NCI-H2196 (cell line): ENCODE measurements around the gene ANKRD60.
A peak's percentile ranks its signal among the peaks of the same experiment; 100 is the strongest.

Source experiments
- DNase-seq: peaks from one replicate; lab custom pipeline; 2025; ENCODE audit not compliant: unreplicated experiment; lab: John Stamatoyannopoulos, UW

The ANKRD60 gene, protein sequence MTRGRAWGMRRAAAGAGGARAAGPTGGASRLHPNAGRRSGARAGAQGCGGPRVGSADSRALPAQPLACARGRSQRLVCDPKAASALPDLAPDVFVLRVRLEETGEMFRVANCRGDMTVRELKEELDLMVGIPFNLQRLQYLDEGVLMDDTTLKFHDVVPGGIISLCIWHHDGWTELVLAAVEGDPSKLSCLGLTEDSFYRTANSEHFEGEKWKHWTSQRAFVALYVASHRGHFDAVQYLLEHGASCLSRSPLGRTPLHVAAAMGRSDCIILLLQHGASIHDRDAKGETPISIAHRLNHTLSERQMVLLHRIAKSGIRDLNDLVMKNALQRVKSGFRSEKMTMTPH

GRCh38 chr20:58228484-58229197 is at the start of gene ANKRD60:
Gene ANKRD60, minus strand, starts transcription at chr20:58228653. Its CDS starts 0 bp downstream, at chr20:58228653.
- DNase-seq, result no peak

- no peak for DNase-seq
These were observed 49.4 kb upstream of the ANKRD60 start for GRCh38 chr20:58277578-58278472.

DNA sequence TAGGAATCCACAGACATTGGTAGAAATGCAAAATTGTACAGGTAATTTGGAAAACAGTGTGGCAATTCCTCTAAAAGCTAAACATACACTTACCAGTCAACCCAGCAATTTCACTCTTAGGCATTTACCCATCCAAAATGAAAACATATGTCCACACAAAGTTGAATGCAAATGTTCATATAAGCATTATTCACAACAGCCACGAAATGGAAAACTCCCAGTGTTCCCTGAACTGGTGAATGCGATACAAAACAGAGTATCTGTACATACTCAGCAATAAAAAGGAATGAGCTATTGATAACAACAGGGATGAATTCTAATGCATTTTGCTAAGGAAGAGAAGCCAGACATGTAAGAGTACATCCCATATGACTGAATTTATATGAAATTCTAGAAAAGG is 48.7 kb upstream of the ANKRD60 start:
- no peak for DNase-seq

GRCh38 chr20:58274384-58274783 is 45.9 kb upstream of the ANKRD60 start:
- DNase-seq, result no peak

DNA sequence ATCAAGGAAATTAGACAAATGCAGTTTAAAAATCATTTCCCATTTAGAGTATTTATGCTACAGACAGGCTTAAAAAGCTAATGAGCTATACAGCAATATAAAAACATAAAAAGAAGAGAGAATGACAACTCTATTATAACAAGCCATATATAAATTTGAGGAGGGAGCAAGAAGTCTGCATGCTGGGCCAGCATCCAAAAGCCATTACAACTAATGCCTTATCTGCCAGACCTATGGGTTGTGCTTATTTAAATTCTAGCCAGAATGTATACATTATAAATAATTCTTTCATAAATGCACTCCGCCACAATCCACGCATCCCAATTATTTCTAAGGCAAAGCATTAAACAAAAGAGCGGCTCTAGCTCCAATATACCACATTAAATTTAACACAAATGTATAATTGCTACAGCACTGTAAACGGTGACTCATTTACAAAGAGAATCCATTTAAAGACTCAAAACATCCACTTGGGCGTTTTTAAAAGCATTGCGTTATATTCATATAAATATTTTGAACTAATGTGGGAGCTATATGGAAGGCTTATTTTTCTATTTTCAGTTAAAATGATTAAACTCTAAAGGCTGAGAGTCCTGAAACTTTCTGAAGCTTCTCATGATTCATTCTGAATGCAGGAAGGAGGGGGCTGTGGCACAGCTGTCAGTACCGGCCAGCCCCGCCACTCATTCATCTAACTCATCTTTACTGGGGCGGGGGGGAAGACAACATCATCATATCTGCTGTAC is 43.3 kb upstream of the ANKRD60 start:
- no peak for DNase-seq

GRCh38 chr20:58268936-58269619 is 40.6 kb upstream of the ANKRD60 start:
- no peak for DNase-seq

DNA sequence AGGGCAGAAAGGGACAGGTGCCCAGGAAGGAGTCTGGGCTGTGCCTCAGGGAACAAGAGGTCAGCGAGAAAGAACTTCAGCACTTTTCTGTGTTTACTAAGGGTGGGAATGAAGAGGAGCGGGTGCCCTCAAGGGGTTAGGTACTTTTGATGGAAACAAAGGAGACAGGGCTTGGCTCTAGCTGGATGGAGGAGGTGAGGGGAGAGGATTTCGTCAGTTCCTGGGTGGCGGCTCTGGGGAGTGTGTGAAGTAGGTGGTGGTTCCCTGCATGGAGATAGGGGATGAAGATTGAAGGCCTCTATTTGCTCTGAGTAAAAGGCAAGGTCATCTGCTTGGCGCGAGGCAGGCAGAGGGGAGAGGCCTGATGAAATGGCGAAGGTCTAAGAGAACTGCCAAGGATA is 40.0 kb upstream of the ANKRD60 start:
- DNase-seq, result no peak

DNA sequence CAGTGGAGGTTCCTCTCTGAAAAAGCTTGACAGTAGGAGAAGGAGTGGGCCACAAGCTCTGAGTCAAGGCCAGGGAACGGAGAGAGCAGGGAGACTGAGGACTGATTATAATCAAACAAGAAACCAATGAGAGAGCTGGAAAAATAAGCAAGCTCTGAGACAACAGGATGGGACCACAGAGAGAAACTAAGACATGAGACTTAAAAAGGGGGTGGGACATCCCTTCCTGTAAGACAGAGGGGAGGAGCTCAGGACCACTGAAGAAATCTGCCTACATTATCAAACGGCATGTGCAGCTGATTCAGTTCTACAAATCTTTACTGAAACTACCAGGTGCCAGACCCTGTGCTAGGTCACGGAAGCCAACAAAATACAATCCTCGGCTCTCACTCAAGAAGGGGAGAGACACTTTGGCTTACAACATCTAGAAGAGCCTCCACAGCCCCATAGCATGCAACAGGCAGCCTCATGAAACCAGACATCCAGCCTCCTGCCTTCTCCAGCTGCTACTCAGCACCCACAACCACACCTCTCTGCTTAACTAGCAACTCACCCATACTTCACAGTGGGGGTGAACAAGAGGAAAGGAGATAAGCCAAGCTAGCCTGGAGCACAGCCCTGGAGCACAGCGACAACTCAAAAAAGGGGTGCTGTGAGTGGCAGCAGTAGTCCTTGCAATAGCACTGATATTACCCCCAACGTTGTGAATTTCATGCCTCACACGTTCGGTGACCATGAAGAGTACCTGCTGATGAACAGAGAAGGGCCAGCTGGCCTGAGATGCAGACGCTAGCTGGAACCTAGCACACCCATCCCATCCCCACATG is 39.1 kb upstream of the ANKRD60 start:
- DNase-seq, result no peak

DNA sequence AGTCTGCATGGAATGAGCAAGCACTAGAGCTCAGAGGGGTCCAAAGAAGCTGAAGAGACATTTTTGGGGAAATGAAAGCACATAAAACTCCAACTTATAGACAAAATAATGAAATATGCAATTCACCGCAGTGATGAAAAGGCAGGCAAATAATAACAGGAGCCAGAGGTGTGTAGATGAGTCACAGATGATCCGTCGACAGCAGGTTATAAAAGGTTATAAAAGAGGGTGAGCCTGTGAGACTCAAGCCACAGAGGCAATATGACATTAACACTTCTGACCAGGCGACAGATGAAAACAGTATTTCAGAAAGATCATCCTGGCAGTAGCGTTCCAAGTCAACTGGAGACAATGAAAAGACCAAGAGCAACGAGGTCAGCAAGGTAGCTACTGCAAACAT is 35.8 kb upstream of the ANKRD60 start:
- DNase-seq, result no peak

GRCh38 chr20:58261660-58262059 is 33.2 kb upstream of the ANKRD60 start:
- DNase-seq, result no peak

GRCh38 chr20:58260006-58260405 is 31.6 kb upstream of the ANKRD60 start:
- no peak for DNase-seq

DNA sequence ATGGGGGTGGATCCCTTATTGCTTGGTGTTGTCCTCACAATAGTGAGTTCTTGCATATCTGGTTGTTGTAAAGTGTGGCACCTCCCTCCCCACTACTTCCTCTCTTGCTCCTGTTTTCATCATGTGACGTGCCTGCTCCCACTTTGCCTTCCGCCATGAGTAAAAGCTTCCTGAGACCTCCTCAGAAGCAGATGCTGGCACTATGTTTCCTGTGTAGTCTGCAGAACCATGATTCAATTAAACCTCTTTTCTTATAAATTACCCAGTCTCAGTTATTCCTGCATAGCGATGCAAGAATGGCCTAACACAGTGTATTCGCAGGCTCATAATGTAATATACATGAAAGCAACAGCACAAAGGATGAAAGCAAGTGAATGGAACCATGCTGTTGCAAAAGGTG is 28.4 kb upstream of the ANKRD60 start:
- DNase-seq, result no peak

GRCh38 chr20:58256307-58256706 is 27.9 kb upstream of the ANKRD60 start:
- no peak for DNase-seq

GRCh38 chr20:58254890-58255289 is 26.4 kb upstream of the ANKRD60 start:
- no peak for DNase-seq

GRCh38 chr20:58251979-58252591 is 23.6 kb upstream of the ANKRD60 start:
- DNase-seq, result no peak

- DNase-seq, result no peak
These were observed 23.0 kb upstream of the ANKRD60 start for GRCh38 chr20:58251348-58251978.

GRCh38 chr20:58246346-58246745 is 17.9 kb upstream of the ANKRD60 start:
- peak; percentile 35 for DNase-seq

- no peak for DNase-seq
These were observed 17.5 kb upstream of the ANKRD60 start for GRCh38 chr20:58245931-58246330.
